ENCODE measurements around the gene CR1.
"Not testable (repeated sequence)": the region's sequence is repeated elsewhere in the genome, so short reads cannot be mapped to it uniquely, and the experiment has no call there.

The CR1 gene

DNA sequence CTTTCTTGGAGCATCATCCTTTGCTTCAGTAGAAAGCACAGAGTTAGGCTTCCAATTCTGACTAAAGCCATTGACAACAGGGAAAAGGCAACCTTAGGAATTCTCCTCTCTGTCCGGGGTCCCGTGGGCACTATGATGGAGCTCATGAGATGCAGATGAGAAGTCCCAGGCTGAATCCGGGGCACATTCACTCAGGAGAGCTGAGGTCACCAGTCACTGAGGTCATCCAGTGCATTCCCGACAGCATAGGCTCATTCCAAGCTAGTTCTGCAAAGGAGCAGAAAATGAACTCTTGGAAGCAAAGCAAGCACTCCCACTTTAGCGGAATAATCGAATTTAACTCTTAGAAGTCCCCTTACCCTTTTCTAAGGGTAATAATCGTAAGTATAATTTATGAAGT lies 6.8 kb downstream of the CR1 start:
- DNase-seq (ENCODE audit: low spot score) (peak; percentile 10), FAIRE-seq (no peak)

DNA sequence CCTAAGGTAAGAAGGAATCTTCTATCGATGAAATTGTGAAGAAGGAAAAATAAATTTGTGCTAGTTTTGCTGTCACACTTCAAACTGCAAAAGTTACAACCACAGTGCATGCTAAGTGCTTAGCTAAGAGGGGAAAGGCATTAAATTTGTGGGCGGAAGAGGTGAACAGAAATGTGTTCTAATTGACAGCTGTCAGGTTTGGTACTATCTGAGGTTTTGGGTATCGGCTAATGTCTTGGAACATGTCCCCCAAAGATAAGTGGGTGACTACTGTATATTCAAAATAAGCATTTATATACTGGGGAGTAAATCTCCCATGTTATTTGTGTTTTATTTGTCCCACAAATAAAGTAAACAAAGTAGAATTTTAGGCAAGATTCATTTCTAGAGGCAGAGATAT lies 8.0 kb downstream of the CR1 start:
- DNase-seq (ENCODE audit: low spot score) (no peak), FAIRE-seq (no peak)

- FAIRE-seq (no peak), DNase-seq (ENCODE audit: low spot score) (no peak)
These were observed 8.5 kb downstream of the CR1 start for GRCh38 chr1:207504438-207504837.

GRCh38 chr1:207510444-207510843 lies 14.5 kb downstream of the CR1 start:
- no peak for FAIRE-seq
- DNase-seq (ENCODE audit: low spot score), result no peak

DNA sequence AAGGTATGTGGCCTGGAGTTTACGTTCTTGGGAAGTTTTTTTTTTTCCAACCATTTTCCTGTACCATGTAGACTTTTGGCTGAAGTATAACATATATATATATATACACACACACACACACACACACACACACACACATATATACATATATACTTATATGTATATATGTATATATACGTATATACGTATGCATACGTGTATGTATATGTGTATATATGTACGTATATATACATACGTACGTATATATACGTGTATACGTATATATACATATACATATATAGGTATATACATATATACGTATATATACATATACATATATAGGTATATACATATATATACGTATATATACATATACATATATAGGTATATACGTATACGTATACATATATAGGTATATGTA lies 18.9 kb downstream of the CR1 start:
- DNase-seq (ENCODE audit: low spot score) (no peak), FAIRE-seq (no peak)

GRCh38 chr1:207516729-207517128 lies 20.8 kb downstream of the CR1 start:
- DNase-seq (ENCODE audit: low spot score) (no peak), FAIRE-seq (no peak)

DNA sequence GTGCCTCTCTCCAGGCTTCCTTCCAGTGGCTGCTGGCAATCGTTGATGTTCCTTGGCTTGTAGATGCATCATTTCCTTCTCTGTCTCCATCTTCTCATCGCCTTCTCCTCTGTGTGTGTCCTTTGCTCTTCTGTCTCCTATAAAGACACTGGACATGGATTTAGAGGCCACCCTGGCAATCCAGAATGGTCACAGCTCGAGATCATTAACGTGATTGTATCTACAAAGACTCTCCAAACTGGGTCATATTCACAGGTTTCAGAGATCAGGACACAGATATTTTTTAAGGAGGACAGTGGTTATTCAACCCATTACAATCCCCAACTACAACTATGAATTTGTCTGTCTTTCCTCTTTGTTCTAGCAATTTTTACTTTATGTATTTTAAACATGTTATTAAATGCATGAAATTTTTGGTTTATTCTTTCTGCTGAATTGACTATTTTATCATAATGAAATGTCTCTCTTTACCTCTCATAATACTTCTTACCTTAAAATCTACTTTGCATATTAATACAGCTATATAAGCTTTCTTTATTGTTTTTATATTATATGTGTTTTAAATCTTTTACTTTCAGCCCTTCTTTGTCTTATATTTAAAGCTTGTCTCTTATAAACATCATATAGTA lies 22.8 kb downstream of the CR1 start:
- DNase-seq (ENCODE audit: low spot score) (no peak), FAIRE-seq (no peak)

DNA sequence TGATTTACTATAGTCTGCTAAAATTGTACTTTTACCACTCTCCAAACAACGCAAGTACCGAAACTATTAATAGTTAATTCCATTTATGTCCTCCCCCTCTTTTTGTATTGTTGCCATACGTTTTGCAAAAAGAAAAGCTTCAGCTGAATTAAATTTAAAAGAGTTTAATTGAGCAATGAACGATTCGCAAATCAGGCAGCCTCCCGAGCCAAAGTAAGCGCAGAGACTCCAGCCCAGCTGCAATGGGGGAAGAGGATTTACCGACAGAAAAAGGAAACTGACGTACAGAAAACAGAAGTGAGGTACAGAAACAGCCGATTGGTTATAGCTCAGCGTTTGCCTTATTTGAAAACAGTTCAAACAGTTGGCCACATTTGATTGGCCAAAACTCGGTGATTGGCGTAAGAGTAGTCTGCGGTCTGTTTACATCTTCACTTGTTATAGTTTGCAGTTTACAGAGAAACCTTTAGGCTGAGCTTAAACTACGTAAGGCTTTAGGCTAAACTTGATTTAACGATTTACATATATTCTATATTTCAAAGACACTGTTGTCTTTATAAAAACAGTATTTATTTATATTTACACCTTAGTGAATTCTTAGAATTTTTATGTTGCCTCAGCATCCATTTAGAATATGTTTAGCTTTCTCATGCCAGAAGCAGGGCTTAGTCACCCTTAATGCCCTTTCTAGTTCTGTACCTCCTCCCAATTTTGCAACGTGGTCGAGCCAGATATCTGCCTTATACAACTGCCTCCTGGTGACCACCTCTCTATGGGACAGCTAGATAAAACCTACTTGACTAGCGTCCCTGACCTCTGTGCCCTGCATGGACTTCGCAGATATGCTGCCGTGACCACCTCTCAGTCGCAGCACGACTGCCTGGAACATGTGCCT lies 23.8 kb downstream of the CR1 start:
- FAIRE-seq, result no peak
- no peak for DNase-seq (ENCODE audit: low spot score)

DNA sequence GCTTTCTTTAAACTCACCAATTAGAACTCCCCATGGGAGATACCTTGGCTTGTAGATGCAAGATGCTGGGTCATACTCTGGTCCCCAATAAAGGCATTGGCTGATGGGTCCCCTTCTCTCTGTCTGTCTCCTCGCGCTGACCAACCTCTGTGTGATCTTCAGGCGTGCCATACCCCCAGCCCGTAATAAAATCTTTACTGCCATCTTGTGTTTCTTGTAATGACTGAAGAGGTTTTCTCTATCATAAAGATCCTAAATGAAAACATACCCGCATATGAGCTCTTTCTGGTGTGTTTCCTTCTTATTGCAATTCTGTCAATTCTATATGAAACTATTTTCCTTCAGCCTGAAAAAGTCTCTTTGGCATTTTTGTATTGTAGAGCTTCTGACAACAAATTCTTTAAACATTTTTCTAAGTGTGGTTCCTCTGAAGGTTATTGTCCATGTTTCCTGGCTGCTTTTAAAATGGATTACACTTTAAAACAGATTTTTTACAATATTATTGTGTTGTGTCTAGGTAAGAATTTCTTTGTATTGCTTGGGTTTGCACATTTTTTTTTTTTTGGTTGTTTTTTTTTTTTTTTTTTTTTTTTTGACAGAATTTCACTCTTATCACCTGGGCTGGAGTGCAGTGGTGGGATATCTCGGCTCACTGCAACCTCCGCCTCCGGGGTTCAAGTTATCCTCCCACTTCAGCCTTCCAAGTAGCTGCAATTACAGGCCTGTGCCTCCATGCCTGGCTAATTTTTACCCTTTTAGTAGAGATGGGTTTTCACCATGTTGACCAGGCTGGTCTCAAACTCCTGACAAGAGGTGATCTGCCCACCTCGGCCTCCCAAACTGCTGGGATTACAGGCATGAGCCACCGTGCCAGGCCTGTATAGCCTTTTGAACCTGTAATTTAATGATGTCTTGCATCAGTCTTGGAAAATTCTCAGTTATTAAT lies 24.7 kb downstream of the CR1 start:
- not testable (repeated sequence) for DNase-seq (ENCODE audit: low spot score); FAIRE-seq

GRCh38 chr1:207525239-207525638 lies 29.3 kb downstream of the CR1 start:
- not testable (repeated sequence) for DNase-seq (ENCODE audit: low spot score); FAIRE-seq

DNA sequence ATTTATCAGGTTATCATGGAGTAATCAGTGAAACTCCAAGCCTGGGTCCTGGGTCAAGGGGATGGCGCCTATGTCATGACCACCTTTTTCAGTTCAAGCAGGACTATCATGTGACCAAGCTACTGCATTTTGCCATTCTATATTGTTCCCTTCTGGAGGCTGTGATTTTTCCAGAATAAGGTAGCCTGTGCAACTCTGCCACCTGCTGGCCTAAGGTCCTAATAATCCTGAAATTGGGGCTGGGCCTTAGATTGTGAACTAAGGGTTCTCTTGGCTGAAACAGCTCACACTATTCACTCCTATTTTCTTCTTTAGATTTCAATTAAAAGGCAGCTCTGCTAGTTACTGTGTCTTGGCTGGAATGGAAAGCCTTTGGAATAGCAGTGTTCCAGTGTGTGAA lies 32.4 kb downstream of the CR1 start:
- not testable (repeated sequence) for DNase-seq (ENCODE audit: low spot score); FAIRE-seq

DNA sequence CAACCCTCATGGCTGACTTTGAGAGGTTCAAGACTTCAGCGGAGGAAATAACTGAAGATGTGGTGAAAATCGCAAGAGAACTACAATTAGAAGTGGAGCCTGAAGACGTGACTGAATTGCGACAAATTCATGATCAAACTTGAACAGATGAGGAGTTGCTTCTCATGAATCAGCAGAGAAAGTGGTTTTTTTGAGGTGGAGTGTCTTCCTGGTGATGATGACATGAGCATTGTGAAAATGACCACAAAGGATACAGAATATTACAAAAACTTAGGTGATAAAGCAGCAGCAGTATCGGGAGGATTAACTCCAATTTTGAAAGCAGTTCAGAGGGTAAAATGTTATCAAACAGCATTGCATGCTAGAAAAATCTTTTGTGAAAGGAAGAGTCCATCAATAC lies 40.3 kb downstream of the CR1 start:
- not testable (repeated sequence) for DNase-seq (ENCODE audit: low spot score); FAIRE-seq

DNA sequence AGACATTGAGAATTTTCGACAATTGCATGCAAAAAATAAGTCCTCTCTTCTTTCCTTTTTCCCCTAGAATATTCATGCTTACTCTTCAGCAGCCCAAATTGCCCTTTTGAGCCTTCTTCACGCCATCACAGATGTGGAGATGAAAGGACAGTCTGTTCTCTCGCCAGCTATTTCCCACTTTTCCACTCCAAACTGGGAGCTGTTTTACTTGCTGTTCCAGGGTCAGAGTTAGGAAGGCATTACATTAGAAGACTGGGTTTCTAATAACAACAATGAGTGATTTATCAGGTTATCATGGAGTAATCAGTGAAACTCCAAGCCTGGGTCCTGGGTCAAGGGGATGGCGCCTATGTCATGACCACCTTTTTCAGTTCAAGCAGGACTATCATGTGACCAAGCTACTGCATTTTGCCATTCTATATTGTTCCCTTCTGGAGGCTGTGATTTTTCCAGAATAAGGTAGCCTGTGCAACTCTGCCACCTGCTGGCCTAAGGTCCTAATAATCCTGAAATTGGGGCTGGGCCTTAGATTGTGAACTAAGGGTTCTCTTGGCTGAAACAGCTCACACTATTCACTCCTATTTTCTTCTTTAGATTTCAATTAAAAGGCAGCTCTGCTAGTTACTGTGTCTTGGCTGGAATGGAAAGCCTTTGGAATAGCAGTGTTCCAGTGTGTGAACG lies 50.9 kb downstream of the CR1 start:
- not testable (repeated sequence) for FAIRE-seq; DNase-seq (ENCODE audit: low spot score)

DNA sequence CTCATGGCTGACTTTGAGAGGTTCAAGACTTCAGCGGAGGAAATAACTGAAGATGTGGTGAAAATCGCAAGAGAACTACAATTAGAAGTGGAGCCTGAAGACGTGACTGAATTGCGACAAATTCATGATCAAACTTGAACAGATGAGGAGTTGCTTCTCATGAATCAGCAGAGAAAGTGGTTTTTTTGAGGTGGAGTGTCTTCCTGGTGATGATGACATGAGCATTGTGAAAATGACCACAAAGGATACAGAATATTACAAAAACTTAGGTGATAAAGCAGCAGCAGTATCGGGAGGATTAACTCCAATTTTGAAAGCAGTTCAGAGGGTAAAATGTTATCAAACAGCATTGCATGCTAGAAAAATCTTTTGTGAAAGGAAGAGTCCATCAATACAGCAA lies 58.9 kb downstream of the CR1 start:
- not testable (repeated sequence) for DNase-seq (ENCODE audit: low spot score); FAIRE-seq

- FAIRE-seq (no peak), DNase-seq (ENCODE audit: low spot score) (no peak)
These were observed 69.8 kb downstream of the CR1 start for GRCh38 chr1:207565546-207566468.

DNA sequence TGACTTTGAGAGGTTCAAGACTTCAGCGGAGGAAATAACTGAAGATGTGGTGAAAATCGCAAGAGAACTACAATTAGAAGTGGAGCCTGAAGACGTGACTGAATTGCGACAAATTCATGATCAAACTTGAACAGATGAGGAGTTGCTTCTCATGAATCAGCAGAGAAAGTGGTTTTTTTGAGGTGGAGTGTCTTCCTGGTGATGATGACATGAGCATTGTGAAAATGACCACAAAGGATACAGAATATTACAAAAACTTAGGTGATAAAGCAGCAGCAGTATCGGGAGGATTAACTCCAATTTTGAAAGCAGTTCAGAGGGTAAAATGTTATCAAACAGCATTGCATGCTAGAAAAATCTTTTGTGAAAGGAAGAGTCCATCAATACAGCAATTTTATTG lies 76.0 kb downstream of the CR1 start:
- DNase-seq (ENCODE audit: low spot score); FAIRE-seq: not testable (repeated sequence)

GRCh38 chr1:207573074-207573473 lies 77.1 kb downstream of the CR1 start:
- not testable (repeated sequence) for FAIRE-seq; DNase-seq (ENCODE audit: low spot score)

GRCh38 chr1:207575381-207575780 lies 79.4 kb downstream of the CR1 start:
- DNase-seq (ENCODE audit: low spot score), result not testable (repeated sequence)

DNA sequence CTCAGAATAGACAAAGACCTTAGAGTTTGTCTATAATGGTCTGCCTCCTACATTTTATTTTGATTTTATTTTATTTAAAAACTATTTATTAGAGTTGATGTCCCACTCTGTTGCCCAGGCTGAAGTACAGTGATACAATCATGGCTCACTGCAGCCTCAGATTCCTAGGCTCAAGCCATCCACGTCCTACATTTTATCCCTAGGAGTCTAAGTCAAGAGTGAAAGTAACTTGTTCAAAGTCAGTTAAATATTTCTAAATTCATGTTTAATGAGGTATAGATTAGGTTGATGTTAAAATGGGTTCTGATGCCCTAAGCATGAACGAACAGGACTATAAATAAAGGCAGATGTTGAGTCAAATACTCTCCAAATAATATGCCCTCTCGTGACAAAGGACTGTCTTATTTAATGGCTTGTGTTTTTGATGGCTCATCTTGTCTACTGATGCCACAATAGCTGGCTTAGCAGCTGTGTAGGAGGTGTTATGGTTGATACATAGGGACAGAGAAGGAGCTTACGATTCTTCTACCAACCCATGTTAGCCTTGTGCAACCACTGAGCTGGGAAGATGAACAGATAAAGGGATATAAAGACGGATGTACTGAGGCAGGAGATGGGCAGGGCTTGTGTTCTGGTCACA lies 83.0 kb downstream of the CR1 start:
- FAIRE-seq (no peak), DNase-seq (ENCODE audit: low spot score) (no peak)

More at GRCh38 chr1:207575381-207575780, 79.4 kb downstream of the CR1 start:
- not testable (repeated sequence) for FAIRE-seq
